ENCODE results near the gene ZFR.
"Not testable (repeated sequence)": the region's sequence is repeated elsewhere in the genome, so short reads cannot be mapped to it uniquely, and the experiment has no call there.

ZFR gene

DNA sequence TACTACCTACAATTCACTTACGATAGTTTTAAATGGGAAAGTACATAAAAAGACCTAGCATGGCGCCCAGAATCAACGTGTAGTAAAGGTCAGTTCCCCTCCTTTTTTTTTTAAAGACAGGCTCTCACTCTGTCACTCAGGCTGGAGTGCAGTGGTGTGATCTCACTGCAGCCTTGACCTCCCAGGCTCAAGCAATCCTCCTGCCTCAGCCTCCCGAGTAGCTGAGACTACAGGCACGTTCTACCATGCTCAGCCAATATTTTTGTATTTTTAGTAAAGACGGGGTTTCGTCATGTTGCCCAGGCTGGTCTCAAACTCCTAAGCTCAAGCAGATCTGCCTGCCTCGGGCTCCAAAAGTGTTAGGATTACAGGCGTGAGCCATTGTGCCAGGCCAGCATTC, 91.1 kb downstream of the ZFR start:
- no peak for DNase-seq

GRCh38 chr5:32352685-32353084, 91.9 kb downstream of the ZFR start:
- no peak for DNase-seq

DNA sequence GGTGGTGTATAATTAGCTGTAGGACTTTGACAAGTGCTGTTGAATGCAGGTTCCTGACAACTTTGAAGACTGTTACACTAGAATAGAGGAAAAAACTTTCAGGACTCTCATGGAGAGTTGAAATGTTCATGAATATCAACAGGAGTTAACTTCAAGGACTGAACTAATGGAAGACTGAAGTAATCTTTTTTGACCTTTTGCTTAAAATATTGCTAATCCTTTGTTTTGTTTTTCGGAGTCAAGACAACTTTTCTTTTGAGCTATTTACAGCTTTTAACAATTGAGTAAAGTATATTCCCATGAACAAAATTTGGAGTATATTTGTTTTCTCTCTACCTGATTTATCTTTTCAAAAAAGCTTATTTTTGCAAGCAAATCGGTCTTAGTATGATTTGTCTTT, 97.7 kb downstream of the ZFR start:
- no peak for DNase-seq

DNA sequence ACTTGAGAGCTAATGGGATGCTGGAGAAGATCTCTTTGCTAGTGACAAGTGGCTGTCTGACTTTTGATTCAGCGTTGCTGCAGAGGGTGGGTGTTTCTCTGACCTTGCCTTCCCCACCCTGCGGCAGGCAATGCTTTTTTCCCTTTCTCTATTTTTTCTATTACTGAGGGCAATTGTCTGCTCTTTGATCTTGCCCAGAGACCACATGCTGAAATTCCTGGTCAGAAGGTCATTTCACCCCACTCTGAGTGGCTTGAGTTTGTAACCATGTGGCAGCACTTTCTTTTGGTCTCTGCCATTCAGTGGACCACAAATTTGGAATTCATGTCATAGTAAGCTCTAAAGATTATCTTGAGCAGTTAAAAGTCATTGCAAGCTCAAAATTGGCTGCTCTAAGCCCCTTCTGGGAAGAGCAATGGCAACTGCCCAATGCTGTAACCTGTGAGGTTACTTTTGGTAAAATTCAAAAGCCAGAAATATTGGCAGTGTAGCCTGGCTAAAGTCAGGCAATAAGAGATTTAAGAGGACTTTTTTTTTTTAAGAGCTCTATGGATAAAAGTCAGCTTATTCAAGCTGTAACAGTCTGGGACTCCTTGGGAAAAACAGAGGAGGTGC, 101.4 kb downstream of the ZFR start:
- no peak for DNase-seq

GRCh38 chr5:32342656-32343055, 101.9 kb downstream of the ZFR start:
- DNase-seq = no peak

DNA sequence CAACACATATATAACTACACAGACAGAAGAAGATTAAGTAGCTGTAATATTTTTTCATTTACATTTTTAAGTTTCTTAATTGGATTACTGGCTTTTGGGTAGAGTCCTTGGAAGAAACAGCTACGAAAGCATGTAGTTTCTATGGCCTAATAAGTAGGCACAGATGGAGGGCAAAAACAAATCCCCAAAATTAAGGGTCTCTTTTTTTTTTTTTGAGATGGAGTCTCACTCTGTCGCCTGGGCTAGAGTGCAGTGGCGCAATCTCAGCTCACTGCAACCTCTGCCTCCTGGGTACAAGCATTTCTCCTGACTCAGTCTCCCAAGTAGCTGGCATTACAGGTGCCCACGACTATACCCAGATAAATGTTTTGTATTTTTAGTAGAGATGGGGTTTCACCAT, 104.7 kb downstream of the ZFR start:
- DNase-seq = no peak

- DNase-seq = peak; percentile 39
Observed at GRCh38 chr5:32339198-32339597, 105.3 kb downstream of the ZFR start.

GRCh38 chr5:32332966-32333365, 111.6 kb downstream of the ZFR start:
- no peak for DNase-seq

DNA sequence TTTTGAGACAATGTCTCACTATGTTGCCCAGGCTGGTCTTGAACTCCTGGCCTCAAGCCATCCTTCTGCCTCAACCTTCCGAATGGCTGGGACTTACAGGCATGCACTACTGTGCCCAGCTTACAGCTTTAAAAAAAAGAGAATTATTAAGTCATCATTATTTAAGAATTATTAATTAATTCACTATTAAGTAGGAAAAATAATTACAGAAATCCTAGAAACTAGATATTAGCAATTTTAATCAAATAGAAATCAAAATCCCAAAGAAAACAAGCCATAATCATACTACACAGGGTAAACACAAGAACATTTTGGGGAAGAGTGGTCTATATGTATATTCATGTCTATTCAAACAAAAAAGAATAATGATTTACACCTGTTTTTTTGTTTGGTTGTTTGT, 112.2 kb downstream of the ZFR start:
- no peak for DNase-seq

GRCh38 chr5:32331935-32332274, 112.6 kb downstream of the ZFR start:
- no peak for DNase-seq

DNA sequence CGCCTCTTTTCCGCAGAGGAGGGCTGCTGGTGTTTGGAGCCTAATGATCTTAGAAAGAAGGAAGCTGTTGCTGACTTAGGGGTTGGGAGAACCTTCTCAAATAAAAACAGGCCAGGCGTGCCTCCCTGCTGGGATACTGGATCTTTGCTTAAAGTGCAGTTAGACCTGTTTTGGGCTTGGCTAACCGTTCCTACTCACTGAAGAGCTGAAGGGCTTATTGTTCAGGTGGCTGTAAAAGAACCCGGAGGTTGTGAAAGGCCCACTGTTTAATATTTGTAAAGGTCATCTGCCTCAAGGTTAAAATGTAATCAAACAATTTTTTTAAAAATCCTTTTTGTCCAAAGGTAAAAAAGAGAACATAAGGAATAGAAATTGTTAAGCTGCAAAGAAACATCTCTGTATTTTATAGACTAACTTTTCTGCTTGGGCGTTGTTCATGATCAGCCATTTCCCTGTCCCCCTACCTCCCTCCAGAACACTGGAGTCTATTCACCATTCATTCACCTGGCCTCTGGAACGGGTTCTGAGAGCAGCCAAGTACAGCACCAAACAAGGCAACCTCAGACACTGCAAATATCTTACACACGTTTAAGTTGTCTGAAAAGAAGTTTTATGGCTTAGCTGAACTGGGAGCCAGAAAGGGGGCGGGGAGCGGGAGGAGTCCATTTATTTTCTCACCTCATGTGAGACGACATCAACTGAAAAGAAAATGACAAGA, 113.2 kb downstream of the ZFR start:
- no peak for DNase-seq

DNA sequence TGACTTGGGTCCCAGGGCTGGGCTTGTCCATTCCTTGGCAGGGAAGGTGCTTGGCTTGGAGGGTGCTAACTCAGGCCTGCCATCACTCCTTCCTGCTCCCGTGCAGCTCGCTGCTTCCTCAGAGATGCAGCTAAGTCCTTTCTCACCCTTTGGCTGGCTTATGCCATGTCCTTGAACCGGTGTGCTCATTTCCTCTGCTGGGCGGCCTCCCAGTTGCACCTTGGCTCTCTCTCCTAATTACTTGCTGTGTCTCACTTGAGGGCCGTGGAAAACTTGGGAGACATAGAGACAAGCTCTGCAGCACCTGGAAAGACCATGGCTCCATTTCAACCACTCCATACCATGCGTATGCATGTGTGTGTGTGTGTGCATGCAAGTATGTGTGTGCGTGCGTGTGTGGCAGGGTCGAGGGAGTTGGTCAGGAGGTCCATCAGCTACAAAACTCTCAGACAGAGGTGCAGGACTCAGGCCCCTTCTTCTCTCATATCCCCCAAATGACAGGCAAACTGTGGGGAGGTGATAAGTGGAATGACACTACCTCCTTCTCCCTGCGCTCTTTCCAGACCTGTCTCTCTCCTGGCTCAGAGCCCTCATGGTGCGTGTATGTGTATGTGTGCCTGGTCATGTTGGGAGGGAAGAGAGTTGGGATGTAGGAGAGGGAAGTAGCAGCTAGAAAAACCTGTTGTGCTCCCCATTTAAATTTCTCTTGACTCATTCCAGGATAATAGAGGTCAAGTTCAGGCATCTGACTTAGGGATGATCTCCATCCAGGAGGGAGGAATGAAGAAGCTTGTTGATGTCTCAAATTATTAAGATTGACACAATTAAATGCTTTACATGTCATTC, 114.2 kb downstream of the ZFR start:
- no peak for DNase-seq

GRCh38 chr5:32329395-32329834, 115.1 kb downstream of the ZFR start:
- DNase-seq = peak; percentile 50

- no peak for DNase-seq
Observed at GRCh38 chr5:32326216-32326772, 118.2 kb downstream of the ZFR start.

- no peak for DNase-seq
Observed at GRCh38 chr5:32325616-32326015, 118.9 kb downstream of the ZFR start.

- DNase-seq = no peak
Observed at GRCh38 chr5:32325062-32325461, 119.5 kb downstream of the ZFR start.

- DNase-seq = no peak
Observed at GRCh38 chr5:32323741-32324140, 120.8 kb downstream of the ZFR start.

- no peak for DNase-seq
Observed at GRCh38 chr5:32322882-32323281, 121.7 kb downstream of the ZFR start.

GRCh38 chr5:32321787-32322186, 122.8 kb downstream of the ZFR start:
- not testable (repeated sequence) for DNase-seq

GRCh38 chr5:32320576-32320975, 124.0 kb downstream of the ZFR start:
- DNase-seq = no peak

DNA sequence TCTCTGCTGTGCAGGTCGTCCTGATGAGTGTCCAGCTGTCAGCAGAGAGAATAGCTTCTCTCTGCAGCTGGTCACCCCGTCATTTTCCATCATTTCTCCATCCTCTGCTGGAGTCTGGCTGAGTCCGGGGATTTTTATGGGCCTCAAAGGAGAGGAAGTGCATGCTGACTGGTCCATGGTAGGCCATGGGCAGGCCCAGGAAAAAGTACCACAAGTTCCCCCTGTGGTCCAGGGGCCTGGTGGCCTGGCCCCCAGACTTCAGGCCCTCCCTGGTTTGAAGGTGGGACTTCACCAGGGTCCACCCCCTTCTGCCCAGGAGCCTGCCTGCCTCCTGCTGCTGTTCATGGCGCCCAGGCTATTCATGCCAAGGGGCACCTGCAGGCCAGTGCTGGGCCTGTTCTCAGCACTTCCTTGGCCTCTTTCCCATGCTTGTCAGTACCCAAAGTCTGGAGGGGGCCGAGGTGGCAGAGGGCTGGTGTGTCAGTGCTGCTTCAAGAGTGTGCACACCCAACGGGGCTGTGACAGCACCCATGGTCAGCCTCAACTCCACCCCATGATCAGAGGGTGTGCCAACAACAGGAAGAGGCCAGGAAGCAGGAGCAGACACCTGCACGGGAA, 124.5 kb downstream of the ZFR start:
- no peak for DNase-seq

DNA sequence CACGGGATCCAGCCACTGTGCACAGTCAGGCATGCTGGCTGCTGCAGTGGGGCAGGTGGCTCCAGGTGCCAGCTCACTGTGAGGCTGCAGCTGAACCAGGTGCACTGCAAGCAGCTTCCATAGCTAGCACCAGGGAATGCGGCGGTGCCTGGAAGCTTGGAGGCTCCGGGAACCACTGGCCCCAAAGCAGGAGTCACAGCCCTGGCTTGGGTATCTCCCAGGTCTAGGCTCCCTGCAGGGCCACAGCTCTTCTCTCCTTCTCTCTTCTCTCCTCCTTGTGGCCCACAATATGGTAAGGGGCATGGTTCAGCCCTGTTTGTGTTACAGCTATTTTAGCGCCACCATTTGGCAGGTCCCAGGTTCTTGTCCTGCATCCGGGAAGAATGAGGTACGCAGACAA, 125.1 kb downstream of the ZFR start:
- DNase-seq = no peak

DNA sequence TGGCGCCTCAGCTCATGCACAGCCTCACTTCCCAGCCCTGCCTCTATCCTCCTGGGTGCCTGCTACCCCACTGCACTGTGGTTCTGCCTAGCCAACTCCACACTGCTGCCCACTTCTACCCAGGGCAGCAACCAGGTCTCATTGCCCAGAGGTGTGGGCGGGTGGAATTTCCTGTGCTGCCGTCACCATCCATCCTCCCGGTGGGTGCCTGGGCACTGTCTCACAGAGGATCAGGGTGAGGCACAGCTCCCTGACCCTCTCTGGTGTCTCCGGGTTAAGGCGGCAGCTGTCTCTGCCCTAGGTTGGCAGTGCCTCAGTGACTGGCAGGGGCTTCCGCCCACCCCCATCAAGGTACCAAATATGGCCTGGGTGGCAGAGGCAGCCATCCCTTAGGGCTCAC, 127.5 kb downstream of the ZFR start:
- no peak for DNase-seq

All from fibroblast of skin of right quadriceps (primary cell).